ENCODE measurements around the gene SORCS3.

Gene SORCS3

DNA sequence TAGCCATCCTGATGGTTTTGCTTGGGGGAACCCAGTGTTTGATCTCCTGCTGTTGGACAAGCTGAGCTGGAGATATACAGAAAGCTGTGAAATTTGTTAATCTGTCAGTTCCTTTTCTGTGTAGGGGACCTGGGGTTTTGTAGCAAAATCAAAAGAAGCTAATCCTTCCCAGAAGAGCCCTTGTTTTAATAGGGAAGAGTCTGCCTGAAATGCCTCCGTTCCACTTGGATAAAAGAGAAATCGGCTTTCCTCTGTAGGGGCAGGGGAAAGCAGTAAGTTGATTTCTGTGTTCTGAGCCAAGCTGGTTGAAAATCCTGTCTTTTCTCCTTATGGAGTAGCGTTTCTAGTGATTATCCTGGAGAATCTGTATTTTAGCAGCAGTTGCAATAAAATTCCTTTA, 472.6 kb downstream of the SORCS3 start:
- no peak overlapping the region for H3K4me2 ChIP-seq
- H3K27me3 ChIP-seq (ENCODE audit: insufficient read depth, low read depth): no peaks in the 10 kb centered on the region
- TF ChIP-seq, protein P1, sequence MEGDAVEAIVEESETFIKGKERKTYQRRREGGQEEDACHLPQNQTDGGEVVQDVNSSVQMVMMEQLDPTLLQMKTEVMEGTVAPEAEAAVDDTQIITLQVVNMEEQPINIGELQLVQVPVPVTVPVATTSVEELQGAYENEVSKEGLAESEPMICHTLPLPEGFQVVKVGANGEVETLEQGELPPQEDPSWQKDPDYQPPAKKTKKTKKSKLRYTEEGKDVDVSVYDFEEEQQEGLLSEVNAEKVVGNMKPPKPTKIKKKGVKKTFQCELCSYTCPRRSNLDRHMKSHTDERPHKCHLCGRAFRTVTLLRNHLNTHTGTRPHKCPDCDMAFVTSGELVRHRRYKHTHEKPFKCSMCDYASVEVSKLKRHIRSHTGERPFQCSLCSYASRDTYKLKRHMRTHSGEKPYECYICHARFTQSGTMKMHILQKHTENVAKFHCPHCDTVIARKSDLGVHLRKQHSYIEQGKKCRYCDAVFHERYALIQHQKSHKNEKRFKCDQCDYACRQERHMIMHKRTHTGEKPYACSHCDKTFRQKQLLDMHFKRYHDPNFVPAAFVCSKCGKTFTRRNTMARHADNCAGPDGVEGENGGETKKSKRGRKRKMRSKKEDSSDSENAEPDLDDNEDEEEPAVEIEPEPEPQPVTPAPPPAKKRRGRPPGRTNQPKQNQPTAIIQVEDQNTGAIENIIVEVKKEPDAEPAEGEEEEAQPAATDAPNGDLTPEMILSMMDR (conservative IDR thresholded peaks at IDR 0.05; ENCODE audit: low read depth, low read length): no peak
- no peak overlapping the region for H2AFZ ChIP-seq (ENCODE audit: low read depth)
- H3K36me3 ChIP-seq (ENCODE audit: insufficient read depth): no peaks in the 10 kb centered on the region
- no peak overlapping the region for H3K27ac ChIP-seq
- H4K20me1 ChIP-seq (ENCODE audit: insufficient read depth): no peaks in the 10 kb centered on the region
- H3K4me1 ChIP-seq (ENCODE audit: low read depth, poor library complexity, severe bottlenecking): no peaks in the 10 kb centered on the region
- no peak overlapping the region for H3K9ac ChIP-seq
- no peak overlapping the region for H3K4me3 ChIP-seq (IDR thresholded peaks at IDR 0.05; ENCODE audit: insufficient read depth, low read depth, low read length)
- no peaks in the 10 kb centered on the region for H3K79me2 ChIP-seq (ENCODE audit: insufficient read depth, low read depth)

DNA sequence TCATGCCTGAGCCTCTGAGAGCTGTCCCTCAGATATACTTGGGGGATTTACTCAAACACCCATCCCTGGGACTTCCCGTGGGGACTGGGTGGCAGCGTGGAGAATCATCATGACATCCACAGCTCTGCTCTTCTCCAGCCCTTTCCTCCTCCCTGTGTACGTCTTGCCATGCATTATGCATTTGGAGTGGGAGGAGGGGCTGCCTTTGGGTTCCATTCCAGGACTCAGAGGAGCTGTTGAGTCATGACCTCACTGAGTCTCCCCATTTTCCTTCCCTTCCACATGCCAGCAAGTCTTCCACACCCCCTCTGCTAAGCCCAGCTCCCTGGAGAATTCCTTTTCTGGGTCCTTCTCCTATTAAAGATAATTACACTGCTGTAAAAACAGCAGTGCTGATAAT, 480.7 kb downstream of the SORCS3 start:
- H3K27me3 ChIP-seq (ENCODE audit: insufficient read depth, low read depth): no peaks in the 10 kb centered on the region
- H3K27ac ChIP-seq: no peak overlapping the region
- no peak overlapping the region for H3K4me3 ChIP-seq (IDR thresholded peaks at IDR 0.05; ENCODE audit: insufficient read depth, low read depth, low read length)
- H3K4me1 ChIP-seq (ENCODE audit: low read depth, poor library complexity, severe bottlenecking): no peaks in the 10 kb centered on the region
- no peak overlapping the region for H2AFZ ChIP-seq (ENCODE audit: low read depth)
- TF ChIP-seq, protein P1 (conservative IDR thresholded peaks at IDR 0.05; ENCODE audit: low read depth, low read length): no peak
- H3K79me2 ChIP-seq (ENCODE audit: insufficient read depth, low read depth): no peaks in the 10 kb centered on the region
- H4K20me1 ChIP-seq (ENCODE audit: insufficient read depth): no peaks in the 10 kb centered on the region
- no peak overlapping the region for H3K9ac ChIP-seq
- no peak overlapping the region for H3K4me2 ChIP-seq
- no peaks in the 10 kb centered on the region for H3K36me3 ChIP-seq (ENCODE audit: insufficient read depth)

DNA sequence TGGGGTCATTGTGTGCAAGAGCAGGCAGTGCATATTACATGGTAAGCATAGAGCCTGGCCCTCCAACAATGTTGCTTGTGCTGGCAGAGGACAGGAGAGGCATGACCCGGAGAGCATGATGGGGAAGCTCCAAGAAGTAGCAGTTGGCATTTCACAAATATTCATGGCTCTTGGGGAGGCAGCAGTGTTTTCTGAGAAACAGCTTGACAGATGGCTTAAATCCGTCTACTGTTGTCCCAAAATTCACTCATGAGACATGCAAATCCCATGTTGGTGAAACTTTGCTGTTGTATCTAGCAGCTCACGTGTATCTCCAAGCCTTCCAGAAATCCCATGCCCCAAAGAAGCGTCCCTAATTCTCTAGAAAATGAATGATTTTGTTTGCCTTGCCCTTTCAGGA, 487.0 kb downstream of the SORCS3 start:
- no peaks in the 10 kb centered on the region for H3K27me3 ChIP-seq (ENCODE audit: insufficient read depth, low read depth)
- H3K27ac ChIP-seq: no peak overlapping the region
- H2AFZ ChIP-seq (ENCODE audit: low read depth): no peak overlapping the region
- H3K9ac ChIP-seq: no peak overlapping the region
- H3K4me2 ChIP-seq: no peak overlapping the region
- TF ChIP-seq, protein P1 (conservative IDR thresholded peaks at IDR 0.05; ENCODE audit: low read depth, low read length): no peak
- no peaks in the 10 kb centered on the region for H3K79me2 ChIP-seq (ENCODE audit: insufficient read depth, low read depth)
- no peaks in the 10 kb centered on the region for H3K4me1 ChIP-seq (ENCODE audit: low read depth, poor library complexity, severe bottlenecking)
- no peaks in the 10 kb centered on the region for H3K36me3 ChIP-seq (ENCODE audit: insufficient read depth)
- no peak overlapping the region for H3K4me3 ChIP-seq (IDR thresholded peaks at IDR 0.05; ENCODE audit: insufficient read depth, low read depth, low read length)
- no peaks in the 10 kb centered on the region for H4K20me1 ChIP-seq (ENCODE audit: insufficient read depth)

DNA sequence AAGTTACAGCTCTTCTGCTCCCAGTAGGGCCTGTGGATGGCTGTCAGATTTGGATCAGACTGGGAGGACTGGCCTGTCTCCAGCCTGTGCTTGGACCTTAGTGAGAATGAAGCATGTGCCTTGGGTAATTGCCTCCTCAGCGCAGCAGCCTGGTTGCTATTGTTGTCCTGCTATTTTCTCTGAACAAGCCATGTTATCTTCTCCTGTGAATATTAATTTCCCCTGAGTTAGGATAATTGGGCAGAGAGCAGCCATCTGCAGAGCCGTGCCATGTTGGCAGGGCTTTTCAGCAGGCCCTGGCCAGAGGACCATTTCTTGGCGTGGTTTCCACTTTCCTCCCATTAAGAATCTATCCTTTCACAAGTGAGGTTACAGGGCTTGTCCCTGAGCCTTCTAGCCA, 497.3 kb downstream of the SORCS3 start:
- TF ChIP-seq, protein P1 (conservative IDR thresholded peaks at IDR 0.05; ENCODE audit: low read depth, low read length): no peak
- Histone ChIP-seq H3K36me3 (ENCODE audit: insufficient read depth) (no peaks in the 10 kb centered on the region), H3K27ac (no peak overlapping the region), H4K20me1 (ENCODE audit: insufficient read depth) (no peaks in the 10 kb centered on the region), H3K9ac (no peak overlapping the region), H3K27me3 (ENCODE audit: insufficient read depth, low read depth) (no peaks in the 10 kb centered on the region), H3K4me3 (IDR thresholded peaks at IDR 0.05; ENCODE audit: insufficient read depth, low read depth, low read length) (no peak overlapping the region), H3K4me1 (ENCODE audit: low read depth, poor library complexity, severe bottlenecking) (no peaks in the 10 kb centered on the region), H3K4me2 (no peak overlapping the region), H2AFZ (ENCODE audit: low read depth) (no peak overlapping the region), H3K79me2 (ENCODE audit: insufficient read depth, low read depth) (no peaks in the 10 kb centered on the region)
